Suprapubic skin (tissue), 4 donors: ENCODE measurements around the gene SYT6. TPM values are rescaled to one million over a fixed set of nuclear protein-coding genes. Genes with fewer than 3 reads are reported as not detected.

Experiments used
- DNase-seq, 2 donors: peaks; one replicate each; pipeline ENCODE4 v3.0.0-alpha.2; 2019; ENCODE audit warnings: low spot score in 2 of 2
- H3K27ac ChIP-seq: fragments of 200-600 bp; sonication (generic); one replicate; pipeline ENCODE4 v1.5.1; 2019
- H3K27me3 ChIP-seq: fragments of 200-600 bp; sonication (generic); one replicate; pipeline ENCODE4 v1.5.1; 2019
- H3K36me3 ChIP-seq: fragments of 200-600 bp; sonication (generic); one replicate; pipeline ENCODE4 v1.5.1; 2019
- H3K4me1 ChIP-seq: fragments of 200-600 bp; sonication (generic); one replicate; pipeline ENCODE4 v1.5.1; 2019
- H3K4me3 ChIP-seq: fragments of 200-600 bp; sonication (generic); one replicate; pipeline ENCODE4 v1.5.1; 2019; ENCODE audit warnings: mild to moderate bottlenecking
- H3K9me3 ChIP-seq: fragments of 200-600 bp; sonication (generic); one replicate; pipeline ENCODE4 v1.5.1; 2019
- CTCF ChIP-seq, 2 donors: fragments of 200-600 bp in 1 of 2; fragments of 450-650 bp in 1 of 2; sonication (generic) in 1 of 2; IDR thresholded peaks; one replicate each; pipeline ENCODE4 v1.5.1; 2016 to 2019; ENCODE audit warnings: antibody characterized with exemption in 2 of 2, mild to moderate bottlenecking in 1 of 2, moderate library complexity in 1 of 2
- EP300 ChIP-seq: sonication (generic); formaldehyde crosslinking; IDR thresholded peaks from one replicate; pipeline ENCODE4 v1.6.1; 2017; ENCODE audit warnings: antibody characterized with exemption
- POLR2A ChIP-seq, 2 donors: fragments of 450-650 bp; IDR thresholded peaks; one replicate each; pipeline ENCODE4 v1.6.1; 2017; ENCODE audit warnings: antibody characterized with exemption in 2 of 2, mild to moderate bottlenecking in 2 of 2, moderate library complexity in 2 of 2
- POLR2AphosphoS5 ChIP-seq, 3 donors: sonication (generic); formaldehyde crosslinking; IDR thresholded peaks; one replicate each; pipeline ENCODE4 v1.6.1; 2017; ENCODE audit warnings: antibody characterized with exemption in 3 of 3
- WGBS: methylation state at CpG from one replicate; pipeline ENCODE4 v1.1.5; 2018; 5-methylcytosine and 5-hydroxymethylcytosine counted together
- total RNA-seq, 4 donors: library from RNA; depleted of rRNA; stranded (reverse); fragments of >200 nt; gene quantifications; one replicate each; pipeline ENCODE4 v1.1.0, GENCODE V29; 2016

The SYT6 gene
- total RNA-seq, 4 donors from 2014 or later = 0.23 TPM; not detected in 3

- H3K4me1 ChIP-seq = peaks cover 10% of the 10 kb centered on the region
Observed at GRCh38 chr1:114118351-114118990, 35.2 kb downstream of the SYT6 start.

DNA sequence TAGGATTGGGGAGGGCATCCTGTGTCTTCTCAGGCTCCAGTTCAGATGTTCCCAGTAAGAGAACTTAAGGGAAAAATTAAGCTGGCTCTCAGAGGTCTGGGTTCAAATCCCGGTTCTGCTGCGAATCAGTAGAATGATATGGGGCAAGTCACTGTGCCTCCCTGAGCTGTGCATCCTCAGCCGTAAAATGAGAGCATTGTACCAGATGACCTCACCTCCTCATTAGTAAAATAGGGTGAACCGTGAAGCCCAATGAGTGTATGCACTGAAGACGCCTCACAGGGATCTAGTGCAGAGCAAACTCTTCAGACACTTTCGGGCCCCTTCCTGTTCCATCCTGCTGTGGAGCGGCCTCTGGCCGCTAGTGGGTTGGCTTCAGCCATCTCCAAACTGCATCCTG is 36.0 kb downstream of the SYT6 start:
- H3K9me3 ChIP-seq = no peaks in the 10 kb centered on the region
- no peak for DNase-seq
- peaks cover 10% of the 10 kb centered on the region for H3K4me1 ChIP-seq
- 85% methylated on average over 8 of the region's 8 CpGs for WGBS
- no peak for TF ChIP-seq POLR2AphosphoS5 (IDR thresholded peaks at IDR 0.05)
- no peak for TF ChIP-seq CTCF (IDR thresholded peaks at IDR 0.05)
- TF ChIP-seq EP300 = no peak
- no peak for TF ChIP-seq POLR2A (IDR thresholded peaks at IDR 0.05)
- no peak overlapping the region for H3K27ac ChIP-seq
- peaks cover 9% of the 10 kb centered on the region for H3K27me3 ChIP-seq
- no peaks in the 10 kb centered on the region for H3K36me3 ChIP-seq
- no peak overlapping the region for H3K4me3 ChIP-seq

More at GRCh38 chr1:114118351-114118990, 35.2 kb downstream of the SYT6 start:
- TF ChIP-seq POLR2A (IDR thresholded peaks at IDR 0.05) (no peak), CTCF (IDR thresholded peaks at IDR 0.05) (no peak), EP300 (no peak), POLR2AphosphoS5 (IDR thresholded peaks at IDR 0.05) (no peak)
- Histone ChIP-seq H3K4me3 (no peak overlapping the region), H3K27ac (no peak overlapping the region), H3K36me3 (no peaks in the 10 kb centered on the region), H3K9me3 (no peaks in the 10 kb centered on the region), H3K27me3 (peaks cover 9% of the 10 kb centered on the region)
- WGBS = 61% methylated on average over 10 of the region's 17 CpGs
- no peak for DNase-seq

- Histone ChIP-seq H3K4me3 (no peak overlapping the region), H3K27ac (no peak overlapping the region), H3K9me3 (no peaks in the 10 kb centered on the region), H3K36me3 (no peaks in the 10 kb centered on the region), H3K4me1 (peaks cover 10% of the 10 kb centered on the region), H3K27me3 (peaks cover 14% of the 10 kb centered on the region)
- 52% methylated on average over 6 of the region's 6 CpGs for WGBS
- TF ChIP-seq POLR2A (IDR thresholded peaks at IDR 0.05) = no peak
- TF ChIP-seq POLR2AphosphoS5 (IDR thresholded peaks at IDR 0.05) = no peak
- no peak for TF ChIP-seq CTCF (IDR thresholded peaks at IDR 0.05)
- no peak for TF ChIP-seq EP300
- no peak for DNase-seq
Observed at GRCh38 chr1:114116086-114116485, 37.6 kb downstream of the SYT6 start.

GRCh38 chr1:114114185-114115094 is 39.2 kb downstream of the SYT6 start:
- peaks cover 14% of the 10 kb centered on the region for H3K27me3 ChIP-seq
- peaks cover 10% of the 10 kb centered on the region for H3K4me1 ChIP-seq
- no peak overlapping the region for H3K4me3 ChIP-seq
- no peaks in the 10 kb centered on the region for H3K36me3 ChIP-seq
- 68% methylated on average over 6 of the region's 8 CpGs for WGBS
- TF ChIP-seq POLR2AphosphoS5 (IDR thresholded peaks at IDR 0.05) (no peak), POLR2A (IDR thresholded peaks at IDR 0.05) (no peak), EP300 (no peak), CTCF (IDR thresholded peaks at IDR 0.05) (no peak)
- DNase-seq = no peak
- no peak overlapping the region for H3K27ac ChIP-seq
- H3K9me3 ChIP-seq = no peaks in the 10 kb centered on the region
